H9 (cell line): ENCODE results near the gene STOX1. TPM values are rescaled to one million over a fixed set of nuclear protein-coding genes. Genes with fewer than 3 reads are reported as not detected.

ENCODE experiments used
- DNase-seq: peaks from one replicate; pipeline ENCODE4 v3.0.0-alpha.2; 2017
- H2AFZ ChIP-seq: one replicate; pipeline ENCODE4 v1.6.1; 2013; ENCODE audit warnings: mild to moderate bottlenecking, low read length, control low read depth, moderate library complexity
- H2AK5ac ChIP-seq: 2 replicates; pipeline ENCODE4 v1.6.1; 2013; ENCODE audit warnings: low read length, control low read depth, mixed read lengths; ENCODE audit not compliant: insufficient read length
- H2BK120ac ChIP-seq: one replicate; pipeline ENCODE4 v1.6.1; 2013; ENCODE audit warnings: low read depth, mild to moderate bottlenecking, low read length, control low read depth, inconsistent platforms; ENCODE audit not compliant: poor library complexity, severe bottlenecking
- H2BK12ac ChIP-seq: 2 replicates; pipeline ENCODE4 v1.6.1; 2013; ENCODE audit warnings: low read length, control low read depth, mixed read lengths, low read depth; ENCODE audit not compliant: insufficient read length
- H2BK15ac ChIP-seq: 2 replicates; pipeline ENCODE4 v1.6.1; 2013; ENCODE audit warnings: low read depth, low read length, control low read depth
- H2BK20ac ChIP-seq: one replicate; pipeline ENCODE4 v1.6.1; 2013; ENCODE audit warnings: low read depth, mild to moderate bottlenecking, low read length, control low read depth, inconsistent platforms; ENCODE audit not compliant: poor library complexity, severe bottlenecking
- H2BK5ac ChIP-seq: 2 replicates; pipeline ENCODE4 v1.6.1; 2013; ENCODE audit warnings: low read length, control low read depth, mixed read lengths; ENCODE audit not compliant: insufficient read length
- H3K14ac ChIP-seq: 2 replicates; pipeline ENCODE4 v1.6.1; 2013; ENCODE audit warnings: low read length, control low read depth; ENCODE audit not compliant: insufficient read depth
- H3K18ac ChIP-seq: 2 replicates; pipeline ENCODE4 v1.6.1; 2013; ENCODE audit warnings: low read depth, mild to moderate bottlenecking, mixed read lengths, low read length, control low read depth; ENCODE audit not compliant: insufficient read length
- H3K23ac ChIP-seq: 2 replicates; pipeline ENCODE4 v1.6.1; 2013; ENCODE audit warnings: low read length, control low read depth, mixed read lengths, low read depth; ENCODE audit not compliant: insufficient read length
- H3K23me2 ChIP-seq: 2 replicates; pipeline ENCODE4 v1.6.1; 2013; ENCODE audit warnings: low read depth, mild to moderate bottlenecking, mixed read lengths, low read length, control low read depth; ENCODE audit not compliant: insufficient read length, poor library complexity, severe bottlenecking
- H3K27ac ChIP-seq: 2 replicates; pipeline ENCODE4 v1.5.1; 2013; ENCODE audit warnings: low read length, control low read depth, mixed read lengths, low read depth; ENCODE audit not compliant: insufficient read length
- H3K27me3 ChIP-seq: 2 replicates; pipeline ENCODE4 v1.6.1; 2013; ENCODE audit warnings: low read length, control low read depth, inconsistent platforms; ENCODE audit not compliant: insufficient read depth
- H3K4ac ChIP-seq: 2 replicates; pipeline ENCODE4 v1.6.1; 2013; ENCODE audit warnings: low read depth, mild to moderate bottlenecking, control low read depth, inconsistent platforms, low read length, moderate library complexity
- H3K4me1 ChIP-seq: 2 replicates; pipeline ENCODE4 v1.6.1; 2013; ENCODE audit warnings: low read length, control low read depth, inconsistent platforms; ENCODE audit not compliant: insufficient read depth
- H3K4me2 ChIP-seq: 2 replicates; pipeline ENCODE4 v1.6.1; 2013; ENCODE audit warnings: low read length, control low read depth, mixed read lengths; ENCODE audit not compliant: insufficient read length, insufficient read depth
- H3K56ac ChIP-seq: 2 replicates; pipeline ENCODE4 v1.6.1; 2013; ENCODE audit warnings: low read depth, mild to moderate bottlenecking, mixed read lengths, low read length, control low read depth; ENCODE audit not compliant: insufficient read length
- H3K79me1 ChIP-seq: 2 replicates; pipeline ENCODE4 v1.6.1; 2013; ENCODE audit warnings: low read depth, mild to moderate bottlenecking, moderate library complexity, low read length, control low read depth, inconsistent platforms; ENCODE audit not compliant: insufficient read depth, poor library complexity, severe bottlenecking
- H3K79me2 ChIP-seq: 2 replicates; pipeline ENCODE4 v1.6.1; 2013; ENCODE audit warnings: low read length, control low read depth, inconsistent platforms; ENCODE audit not compliant: insufficient read depth
- H3K9ac ChIP-seq: 2 replicates; pipeline ENCODE4 v1.6.1; 2013; ENCODE audit warnings: low read length, control low read depth, mixed read lengths; ENCODE audit not compliant: insufficient read length; ENCODE audit errors: extremely low read depth
- H3K9me3 ChIP-seq: one replicate; pipeline ENCODE4 v1.6.1; 2013; ENCODE audit warnings: low read depth, low read length, inconsistent platforms; ENCODE audit not compliant: control insufficient read depth
- H3T11ph ChIP-seq: one replicate; pipeline ENCODE4 v1.6.1; 2013; ENCODE audit warnings: mild to moderate bottlenecking, low read length, control low read depth, inconsistent platforms
- H4K20me1 ChIP-seq: one replicate; pipeline ENCODE4 v1.6.1; 2013; ENCODE audit not compliant: control insufficient read depth, insufficient read length, insufficient read depth
- H4K5ac ChIP-seq: 2 replicates; pipeline ENCODE4 v1.6.1; 2013; ENCODE audit warnings: low read depth, mild to moderate bottlenecking, mixed read lengths, low read length, control low read depth; ENCODE audit not compliant: insufficient read length
- H4K8ac ChIP-seq: replicated peaks from 2 replicates; pipeline ENCODE4 v1.6.1; 2013; ENCODE audit warnings: low read length, control low read depth, mixed read lengths, low read depth; ENCODE audit not compliant: insufficient read length
- H4K91ac ChIP-seq: 2 replicates; pipeline ENCODE4 v1.6.1; 2013; ENCODE audit warnings: low read depth, mild to moderate bottlenecking, moderate library complexity, mixed read lengths, low read length, control low read depth; ENCODE audit not compliant: insufficient read length
- H3K27ac Mint-ChIP-seq, 3 experiments: 2 replicates in 2 of 3; 3 replicates in 1 of 3; pipeline ENCODE4 v1.8.0; 2020 to 2021; ENCODE audit warnings: mixed read lengths in 3 of 3, mild to moderate bottlenecking in 1 of 3, moderate library complexity in 1 of 3
- H3K27me3 Mint-ChIP-seq: 2 replicates; pipeline ENCODE4 v1.8.0; 2021; ENCODE audit warnings: low read depth, mild to moderate bottlenecking, moderate library complexity, mixed read lengths
- H3K36me3 Mint-ChIP-seq, 3 experiments: 2 replicates in 2 of 3; 3 replicates in 1 of 3; pipeline ENCODE4 v1.8.0; 2020 to 2021; ENCODE audit warnings: low read depth in 3 of 3, mixed read lengths in 3 of 3; ENCODE audit not compliant: insufficient read depth in 1 of 3
- H3K4me1 Mint-ChIP-seq, 2 experiments: 2 replicates each; pipeline ENCODE4 v1.8.0; 2020; ENCODE audit warnings: mixed read lengths in 2 of 2
- H3K4me3 Mint-ChIP-seq, 2 experiments: 2 replicates in 1 of 2; 3 replicates in 1 of 2; pipeline ENCODE4 v1.8.0; 2020 to 2021; ENCODE audit warnings: mild to moderate bottlenecking in 2 of 2, mixed read lengths in 2 of 2, moderate library complexity in 1 of 2
- H3K9me3 Mint-ChIP-seq, 2 experiments: 2 replicates in 1 of 2; 3 replicates in 1 of 2; pipeline ENCODE4 v1.8.0; 2020; ENCODE audit warnings: mild to moderate bottlenecking in 2 of 2, mixed read lengths in 2 of 2, moderate library complexity in 1 of 2
- CTCF ChIP-seq: fragments of 200-600 bp; sonication (generic); conservative IDR thresholded peaks from 3 replicates; pipeline ENCODE4 v1.8.0; 2021; ENCODE audit warnings: antibody characterized with exemption, mild to moderate bottlenecking
- WGBS: extraction: QIAGEN DNeasy Blood & Tissue Kit; methylation state at CpG from one replicate; pipeline ENCODE4 v1.1.7; 2013; ENCODE audit warnings: missing lambda C conversion rate, low lambda C conversion rate, mixed read lengths; ENCODE audit not compliant: insufficient read length; ENCODE audit errors: extremely low coverage; 5-methylcytosine and 5-hydroxymethylcytosine counted together
- total RNA-seq: library from RNA; stranded (reverse); gene quantifications from 2 replicates; pipeline ENCODE4 v1.2.1, GENCODE V29; 2021

STOX1 gene
- total RNA-seq, 1 experiment from 2014 or later, result 5.8 TPM

- H3K14ac ChIP-seq, result no peak overlapping the region
- H3K23me2 ChIP-seq, result no peaks in the 10 kb centered on the region
- H2AFZ ChIP-seq, result no peak overlapping the region
- H3K27ac Mint-ChIP-seq, result peak overlapping the region in 2 of 3 experiments; percentile 59 to 65; a peak in 3 of 7 replicates
- no peaks in the 10 kb centered on the region for H3K4me1 Mint-ChIP-seq
- no peak overlapping the region for H2BK120ac ChIP-seq
- H2AK5ac ChIP-seq, result no peak overlapping the region
- H3K36me3 Mint-ChIP-seq, result peaks cover 53 to 88% (median 87%) of the 10 kb centered on the region in 3 experiments; a peak in 6 of 7 replicates
- no peak overlapping the region for H4K8ac ChIP-seq
- no peak overlapping the region for H3K4me2 ChIP-seq
- H3T11ph ChIP-seq, result no peak overlapping the region
- no peak overlapping the region for H2BK20ac ChIP-seq
- H4K5ac ChIP-seq, result no peak overlapping the region
- no peak overlapping the region for H3K56ac ChIP-seq
- no peak overlapping the region for H3K27ac ChIP-seq
- H3K9ac ChIP-seq, result no peak overlapping the region
- no peak overlapping the region for H3K18ac ChIP-seq
- H3K27me3 Mint-ChIP-seq, result no peaks in the 10 kb centered on the region; the same call in 1 of the 2 replicates
- no peaks in the 10 kb centered on the region for H3K27me3 ChIP-seq
- H2BK12ac ChIP-seq, result no peak overlapping the region
- H3K4ac ChIP-seq, result no peak overlapping the region
- no peak overlapping the region for H3K23ac ChIP-seq
- no peak overlapping the region for H4K91ac ChIP-seq
- no peaks in the 10 kb centered on the region for H3K4me1 ChIP-seq
- H3K4me3 Mint-ChIP-seq, result no peak overlapping the region
- H2BK15ac ChIP-seq, result no peak overlapping the region
- no CpG with 5 or more reads among the region's 6 CpGs for WGBS
- no peaks in the 10 kb centered on the region for H4K20me1 ChIP-seq
- no peaks in the 10 kb centered on the region for H3K79me2 ChIP-seq
- H3K79me1 ChIP-seq, result no peaks in the 10 kb centered on the region
- no peaks in the 10 kb centered on the region for H3K9me3 Mint-ChIP-seq
- H3K9me3 ChIP-seq, result no peaks in the 10 kb centered on the region
- no peak for DNase-seq
- H2BK5ac ChIP-seq, result no peak overlapping the region
- TF ChIP-seq CTCF, result no peak
Observed at GRCh38 chr10:68781613-68782574, 45.4 kb upstream of the STOX1 start.
